ENCODE results near the gene RUNX1. TPM values are rescaled to one million over a fixed set of nuclear protein-coding genes. Genes with fewer than 3 reads are reported as not detected.

RUNX1 gene
- total and polyA plus RNA-seq, 2 donors (not counting 3 experiments of a cell fraction or from before 2014, with no cell fraction given) = 4.6 to 17.9 TPM

DNA sequence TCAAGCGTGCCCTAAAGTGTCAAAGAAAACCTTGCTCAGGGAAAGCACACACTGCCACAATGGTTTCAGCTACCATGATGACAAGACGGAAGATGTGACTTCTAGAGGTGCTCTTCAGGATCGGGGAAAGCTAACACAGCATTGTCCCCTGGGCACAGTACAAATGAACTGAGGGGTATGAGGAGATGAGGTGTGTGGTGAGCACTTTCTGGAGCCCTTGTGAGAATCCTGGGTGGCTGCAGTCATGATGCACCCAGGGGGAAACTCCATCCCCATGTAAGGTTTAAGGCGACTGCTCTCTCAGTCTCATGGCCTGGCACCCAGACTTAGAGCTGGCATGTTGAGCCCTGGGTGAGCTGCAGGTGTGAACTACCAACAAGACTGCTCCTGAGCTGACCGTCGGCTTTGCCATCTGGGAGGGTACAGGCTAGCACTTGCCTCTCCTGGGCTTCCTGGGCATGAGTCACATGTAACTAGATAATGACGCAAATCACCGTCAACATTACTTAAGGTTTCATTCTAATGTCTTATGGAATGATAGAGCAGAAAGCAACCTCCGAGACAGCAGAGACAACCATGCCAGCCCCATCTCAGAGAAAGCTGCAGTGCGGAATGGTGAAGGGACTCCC lies 235.7 kb downstream of the RUNX1 start:
- intact Hi-C loops (cut with micrococcal nuclease) = no loop called here
- Histone ChIP-seq H3K9me3 (replicated peaks; ENCODE audit: control insufficient read depth, insufficient read depth, low read length) (no peaks in the 10 kb centered on the region), H3K4me3 (replicated peaks in 1 of 3; ENCODE audit: insufficient read depth in 1 of 3, low read depth in 1 of 3, low read length in 3 of 3) (no peak overlapping the region), H3K27me3 (ENCODE audit: control insufficient read depth in 2 of 2, insufficient read depth in 2 of 2, low read length in 2 of 2) (no peaks in the 10 kb centered on the region), H3K36me3 (ENCODE audit: control insufficient read depth in 2 of 2, extremely low read depth in 1 of 2, insufficient read depth in 2 of 2, low read length in 2 of 2) (no peaks in the 10 kb centered on the region), H3K27ac (ENCODE audit: insufficient read depth, low read depth, low read length) (no peak overlapping the region), H3K4me2 (ENCODE audit: insufficient read depth, low read length) (no peak overlapping the region), H3K9ac (replicated peaks; ENCODE audit: extremely low read depth, insufficient read depth, low read length) (no peak overlapping the region), H3K4me1 (ENCODE audit: control insufficient read depth, extremely low read depth, insufficient read depth, low read length) (peaks cover 21% of the 10 kb centered on the region), H3K9me1 (replicated peaks; ENCODE audit: control insufficient read depth, extremely low read depth, insufficient read depth, low read length) (no peaks in the 10 kb centered on the region), H3K79me2 (ENCODE audit: control insufficient read depth, insufficient read depth, low read length) (peaks cover 7% of the 10 kb centered on the region), H4K20me1 (replicated peaks; ENCODE audit: control insufficient read depth, extremely low read depth, insufficient read depth, low read length) (no peaks in the 10 kb centered on the region), H2AFZ (ENCODE audit: low read depth, low read length) (no peak overlapping the region)
- no peak for TF ChIP-seq CTCF (IDR thresholded peaks at IDR 0.05; ENCODE audit: extremely low read depth in 1 of 2, insufficient read depth in 1 of 2, low read depth in 1 of 2, low read length in 2 of 2)
- no peak for TF ChIP-seq MYC (IDR thresholded peaks at IDR 0.05; ENCODE audit: low read depth, low read length)
- TF ChIP-seq, protein P1, sequence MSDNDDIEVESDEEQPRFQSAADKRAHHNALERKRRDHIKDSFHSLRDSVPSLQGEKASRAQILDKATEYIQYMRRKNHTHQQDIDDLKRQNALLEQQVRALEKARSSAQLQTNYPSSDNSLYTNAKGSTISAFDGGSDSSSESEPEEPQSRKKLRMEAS (IDR thresholded peaks at IDR 0.05; ENCODE audit: insufficient read depth, insufficient read length) = no peak
- TF ChIP-seq FOS (IDR thresholded peaks at IDR 0.05; ENCODE audit: borderline replicate concordance, insufficient read depth, low read length) = no peak
- TF ChIP-seq EZH2 (IDR thresholded peaks at IDR 0.05; ENCODE audit: borderline replicate concordance, low read depth, low read length, severe bottlenecking) = no peak
- no peak for TF ChIP-seq JUN (IDR thresholded peaks at IDR 0.05; ENCODE audit: borderline replicate concordance, insufficient read depth, insufficient read length, low read depth)
- TF ChIP-seq POLR2A (IDR thresholded peaks at IDR 0.05; ENCODE audit: low read depth, low read length) = no peak
- TF ChIP-seq POLR2AphosphoS5 (IDR thresholded peaks at IDR 0.05; ENCODE audit: insufficient read depth, low read depth, low read length) = no peak
- TF ChIP-seq GATA2 (IDR thresholded peaks at IDR 0.05; ENCODE audit: insufficient read depth, insufficient read length, low read depth, low read length) = no peak
- DNase-seq (ENCODE audit: low read depth, low spot score) (no peak), FAIRE-seq (peak; percentile 18)
- dilution Hi-C loops (cut with MboI; ENCODE audit: extremely low pct_ligation_motif_present, low sequenced_read_pairs) = no loop called here
- BruUV-seq (replicated peaks) = no TSS peak
- CTCF ChIA-PET = interaction anchor here (0.5 to 1.6 kb wide), 4 partner anchors 15 to 72 kb away, joined by 3 to 4 read pairs (median 3); no protein-coding TSS in a partner anchor
- POLR2A ChIA-PET = no interaction called here

All from endothelial cell of umbilical vein (primary cell).